Suppressor macrophage treated with lipopolysaccharide for 1 hour (primary cell): ENCODE results near the gene SOS1.
"Not testable (repeated sequence)": the region's sequence is repeated elsewhere in the genome, so short reads cannot be mapped to it uniquely, and the experiment has no call there.

Experiments
- DNase-seq, 3 donors: peaks; one replicate each; pipeline ENCODE4 v3.0.0-alpha.2; 2020 to 2022

Gene SOS1

GRCh38 chr2:39138187-39138836, 17.5 kb upstream of the SOS1 start:
- DNase-seq, result not testable (repeated sequence)

GRCh38 chr2:39136799-39137198, 15.9 kb upstream of the SOS1 start:
- no peak for DNase-seq

- DNase-seq, result peak in 1 of 3 donors; percentile 36
Observed at GRCh38 chr2:39135690-39136259, 14.9 kb upstream of the SOS1 start.

GRCh38 chr2:39133215-39133851, 12.5 kb upstream of the SOS1 start:
- no peak for DNase-seq

- DNase-seq, result peak; percentile 86 to 95 (median 86)
Observed at GRCh38 chr2:39128919-39129391, 8.1 kb upstream of the SOS1 start.

- DNase-seq, result peak in 2 of 3 donors; percentile 42 to 47
Observed at GRCh38 chr2:39127973-39128372, 7.1 kb upstream of the SOS1 start.

- peak in 2 of 3 donors; percentile 28 to 49 for DNase-seq
Observed at GRCh38 chr2:39124746-39125057, 3.9 kb upstream of the SOS1 start.

- DNase-seq, result peak; percentile 96 to 98 (median 97)
Observed at GRCh38 chr2:39124000-39124745, 3.3 kb upstream of the SOS1 start.

GRCh38 chr2:39123436-39123999, 2.7 kb upstream of the SOS1 start:
- DNase-seq, result no peak

GRCh38 chr2:39121523-39122063, 742 bp upstream of the SOS1 start:
- no peak for DNase-seq

- DNase-seq, result no peak
Observed at GRCh38 chr2:39120521-39120770, 405 bp downstream of the SOS1 start.

- peak; percentile 70 to 91 (median 76) for DNase-seq
Observed at GRCh38 chr2:39119732-39120520, 925 bp downstream of the SOS1 start.

GRCh38 chr2:39118786-39119499, 1.9 kb downstream of the SOS1 start:
- DNase-seq, result peak in 2 of 3 donors; percentile 16 to 55

GRCh38 chr2:39115556-39115955, 5.3 kb downstream of the SOS1 start:
- DNase-seq, result no peak

GRCh38 chr2:39114771-39115170, 6.1 kb downstream of the SOS1 start:
- no peak for DNase-seq

GRCh38 chr2:39109537-39109936, 11.3 kb downstream of the SOS1 start:
- DNase-seq, result no peak

GRCh38 chr2:39108377-39108776, 12.5 kb downstream of the SOS1 start:
- no peak for DNase-seq

GRCh38 chr2:39107724-39108273, 13.1 kb downstream of the SOS1 start:
- no peak for DNase-seq

GRCh38 chr2:39107156-39107555, 13.7 kb downstream of the SOS1 start:
- no peak for DNase-seq

GRCh38 chr2:39099870-39100728, 20.8 kb downstream of the SOS1 start:
- DNase-seq, result peak; percentile 8 to 40 (median 32)
